CD1c-positive myeloid dendritic cell (primary cell): ENCODE measurements around the gene GUCD1.

Experiments
- DNase-seq: peaks from one replicate; pipeline ENCODE4 v3.0.0-alpha.2; 2016; ENCODE audit errors: extremely low spot score

Gene GUCD1

GRCh38 chr22:24590596-24591173 lies 35.7 kb upstream of the GUCD1 start:
- DNase-seq, result no peak

- DNase-seq, result no peak
Observed at GRCh38 chr22:24589518-24590030, 34.6 kb upstream of the GUCD1 start.

- no peak for DNase-seq
Observed at GRCh38 chr22:24588757-24589481, 34.0 kb upstream of the GUCD1 start.

GRCh38 chr22:24588381-24588756 lies 33.4 kb upstream of the GUCD1 start:
- DNase-seq, result no peak

GRCh38 chr22:24587948-24588347 lies 33.0 kb upstream of the GUCD1 start:
- DNase-seq, result no peak

- DNase-seq, result no peak
Observed at GRCh38 chr22:24587251-24587650, 32.3 kb upstream of the GUCD1 start.

- no peak for DNase-seq
Observed at GRCh38 chr22:24585927-24586546, 31.1 kb upstream of the GUCD1 start.

- DNase-seq, result no peak
Observed at GRCh38 chr22:24585461-24585860, 30.5 kb upstream of the GUCD1 start.

GRCh38 chr22:24584871-24585411 lies 30.0 kb upstream of the GUCD1 start:
- DNase-seq, result no peak

- DNase-seq, result no peak
Observed at GRCh38 chr22:24584166-24584790, 29.3 kb upstream of the GUCD1 start.

- no peak for DNase-seq
Observed at GRCh38 chr22:24583221-24584165, 28.6 kb upstream of the GUCD1 start.

- DNase-seq, result no peak
Observed at GRCh38 chr22:24582056-24582814, 27.3 kb upstream of the GUCD1 start.

GRCh38 chr22:24580276-24580675 lies 25.3 kb upstream of the GUCD1 start:
- DNase-seq, result no peak

- no peak for DNase-seq
Observed at GRCh38 chr22:24579258-24579601, 24.3 kb upstream of the GUCD1 start.

GRCh38 chr22:24578355-24579257 lies 23.7 kb upstream of the GUCD1 start:
- DNase-seq, result no peak

- no peak for DNase-seq
Observed at GRCh38 chr22:24576778-24577177, 21.8 kb upstream of the GUCD1 start.

- DNase-seq, result no peak
Observed at GRCh38 chr22:24571266-24571665, 16.3 kb upstream of the GUCD1 start.

- no peak for DNase-seq
Observed at GRCh38 chr22:24567668-24568067, 12.7 kb upstream of the GUCD1 start.

GRCh38 chr22:24566899-24567511 lies 12.1 kb upstream of the GUCD1 start:
- DNase-seq, result no peak
